Omental fat pad (tissue), 4 donors: ENCODE results near the gene MON1A. TPM values are rescaled to one million over a fixed set of nuclear protein-coding genes. Genes with fewer than 3 reads are reported as not detected.
A peak's percentile ranks its signal among the peaks of the same experiment; 100 is the strongest.

Experiments used
- ATAC-seq: fragments of 150-250 bp; one replicate; pipeline ENCODE4 v1.9.1; 2016; ENCODE audit warnings: mild to moderate bottlenecking, moderate library complexity; ENCODE audit not compliant: low FRiP score
- DNase-seq: peaks from one replicate; pipeline ENCODE4 v3.0.0-alpha.2; 2019; ENCODE audit warnings: low spot score
- total RNA-seq, 4 donors: library from RNA; depleted of rRNA; stranded (reverse); fragments of >200 nt; gene quantifications; one replicate each; pipeline ENCODE4 v1.1.0, GENCODE V29; 2016
- TF ChIP-seq, protein P1 (sequence below), 3 donors: fragments of 450-650 bp; IDR thresholded peaks; one replicate each; pipeline ENCODE4 v1.5.1; 2016 to 2017; ENCODE audit warnings: antibody characterized with exemption in 3 of 3, mild to moderate bottlenecking in 3 of 3, moderate library complexity in 2 of 3

Gene MON1A
- total RNA-seq, 4 donors from 2014 or later = 7.1 to 16.6 (median 10.5) TPM

DNA sequence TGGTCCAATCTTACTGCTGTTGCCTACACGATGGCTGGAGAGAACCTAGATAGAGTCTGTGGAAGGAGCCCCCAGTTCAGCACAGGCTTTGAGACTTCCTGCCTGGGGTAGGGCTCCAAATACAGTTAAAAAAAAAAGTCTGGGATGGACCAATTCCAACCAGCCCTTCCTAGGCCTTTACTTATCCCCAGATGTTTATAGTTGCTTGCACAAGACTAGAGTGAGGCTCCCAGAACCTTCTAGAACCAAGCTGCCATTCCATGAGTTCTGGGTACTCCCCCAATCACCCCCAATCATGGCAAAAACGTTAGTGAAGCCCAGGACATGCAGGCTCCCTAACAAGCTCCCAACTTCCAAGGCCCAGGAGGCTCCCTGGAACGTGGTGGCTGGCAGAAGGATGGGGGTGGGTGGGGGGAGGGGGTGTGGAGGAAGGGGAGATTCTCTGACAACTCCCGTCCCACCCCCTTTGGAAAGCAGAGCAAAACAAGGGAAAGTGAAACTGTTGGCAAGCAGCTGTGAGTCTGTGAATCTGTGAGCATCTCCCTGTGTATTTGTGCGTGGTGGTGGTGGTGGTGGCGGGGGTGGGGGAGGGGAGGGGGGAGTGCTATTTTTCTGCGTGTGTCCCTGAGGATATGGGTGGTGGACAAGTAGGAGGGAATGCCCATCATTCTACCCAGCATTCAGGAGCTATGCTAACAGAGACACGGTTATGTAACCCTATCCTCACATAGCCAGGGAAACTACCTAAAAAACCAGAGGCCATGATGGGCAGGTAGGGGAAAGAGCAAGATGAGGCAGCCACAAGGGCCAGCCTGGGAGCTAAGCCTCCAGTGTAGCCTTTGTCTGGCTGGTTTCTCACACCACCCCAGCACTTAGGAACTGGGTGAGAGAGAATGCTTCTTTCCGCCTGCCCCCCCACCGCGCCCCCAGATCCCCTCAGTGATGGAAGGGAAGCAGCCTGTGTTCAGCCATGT is 28.0 kb downstream of the MON1A start:
- DNase-seq (no peak), ATAC-seq (no peak)
- TF ChIP-seq, protein P1, sequence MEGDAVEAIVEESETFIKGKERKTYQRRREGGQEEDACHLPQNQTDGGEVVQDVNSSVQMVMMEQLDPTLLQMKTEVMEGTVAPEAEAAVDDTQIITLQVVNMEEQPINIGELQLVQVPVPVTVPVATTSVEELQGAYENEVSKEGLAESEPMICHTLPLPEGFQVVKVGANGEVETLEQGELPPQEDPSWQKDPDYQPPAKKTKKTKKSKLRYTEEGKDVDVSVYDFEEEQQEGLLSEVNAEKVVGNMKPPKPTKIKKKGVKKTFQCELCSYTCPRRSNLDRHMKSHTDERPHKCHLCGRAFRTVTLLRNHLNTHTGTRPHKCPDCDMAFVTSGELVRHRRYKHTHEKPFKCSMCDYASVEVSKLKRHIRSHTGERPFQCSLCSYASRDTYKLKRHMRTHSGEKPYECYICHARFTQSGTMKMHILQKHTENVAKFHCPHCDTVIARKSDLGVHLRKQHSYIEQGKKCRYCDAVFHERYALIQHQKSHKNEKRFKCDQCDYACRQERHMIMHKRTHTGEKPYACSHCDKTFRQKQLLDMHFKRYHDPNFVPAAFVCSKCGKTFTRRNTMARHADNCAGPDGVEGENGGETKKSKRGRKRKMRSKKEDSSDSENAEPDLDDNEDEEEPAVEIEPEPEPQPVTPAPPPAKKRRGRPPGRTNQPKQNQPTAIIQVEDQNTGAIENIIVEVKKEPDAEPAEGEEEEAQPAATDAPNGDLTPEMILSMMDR (IDR thresholded peaks at IDR 0.05) = no peak

DNA sequence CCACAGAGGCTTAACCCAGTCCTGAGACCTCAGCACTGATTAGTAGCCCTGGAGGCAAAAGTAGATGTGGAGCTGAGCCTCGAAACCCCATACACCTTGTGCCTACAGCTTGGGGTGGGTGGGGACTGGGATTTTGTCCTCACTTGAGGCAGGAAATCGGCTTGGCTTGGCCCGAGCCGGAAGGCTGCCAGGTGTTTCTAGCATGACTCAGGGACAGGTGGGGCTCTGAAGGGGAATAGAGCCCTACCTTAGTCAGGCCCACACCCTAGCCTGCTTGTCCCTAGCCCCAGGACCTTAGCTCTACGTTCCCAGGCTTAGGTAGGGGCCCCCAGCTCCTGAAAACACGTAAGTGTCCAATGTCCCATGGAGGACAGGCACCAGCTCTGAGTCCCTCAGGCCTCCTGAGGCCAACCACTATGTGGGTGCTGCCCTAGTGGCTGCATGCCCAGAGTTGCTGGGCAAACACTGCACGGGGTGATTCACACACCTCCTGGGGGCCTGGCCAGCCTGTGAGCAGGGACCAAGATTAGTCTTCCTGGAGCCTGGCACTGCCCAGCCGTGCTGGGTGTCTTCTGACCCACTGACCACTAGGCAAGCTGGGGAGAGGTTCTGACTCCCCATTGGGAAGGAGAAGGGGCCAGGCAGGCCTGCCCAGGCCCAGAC is 29.0 kb downstream of the MON1A start:
- TF ChIP-seq, protein P1 (IDR thresholded peaks at IDR 0.05) = no peak
- ATAC-seq = peak; percentile 79
- DNase-seq = no peak

DNA sequence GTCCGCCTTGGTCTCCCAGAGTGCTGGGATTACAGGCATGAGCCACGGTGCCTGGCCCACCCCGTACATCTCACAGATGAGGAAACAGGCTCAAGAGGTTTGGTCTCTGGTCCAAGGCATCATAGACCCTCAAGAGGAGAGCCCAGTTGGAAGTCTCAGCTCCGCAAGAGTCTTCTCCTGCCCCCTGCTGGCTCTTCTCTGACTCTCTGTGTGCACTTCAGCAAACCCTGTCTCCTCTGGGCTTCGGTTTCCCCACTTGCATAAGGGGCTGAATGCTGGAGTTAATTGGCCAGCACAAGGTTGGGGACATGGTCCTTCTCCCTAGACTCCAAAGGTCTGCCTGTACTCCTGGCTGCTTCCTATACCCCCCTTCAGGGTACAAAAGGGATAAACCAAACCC is 29.8 kb downstream of the MON1A start:
- ATAC-seq (no peak), DNase-seq (no peak)
- TF ChIP-seq, protein P1 (IDR thresholded peaks at IDR 0.05) = no peak

DNA sequence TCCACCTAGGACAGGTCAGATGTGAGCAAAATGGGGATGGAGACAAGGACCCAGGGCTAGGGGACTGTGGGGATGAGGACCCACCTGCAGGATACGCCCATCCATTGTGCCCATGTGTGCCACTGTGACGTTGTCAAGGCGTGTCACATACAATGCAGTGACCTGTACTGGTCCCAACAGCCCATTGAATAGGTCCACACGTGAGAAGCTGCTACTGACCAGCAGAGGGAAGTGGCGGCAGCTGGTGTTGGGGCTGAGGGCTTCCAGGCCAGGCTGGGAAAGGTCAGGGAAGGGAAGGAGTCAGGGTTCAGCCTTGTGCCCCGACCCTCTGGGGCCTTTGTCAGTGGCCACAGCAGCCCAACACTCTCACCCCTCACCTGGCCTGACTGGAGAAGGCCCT is 30.6 kb downstream of the MON1A start:
- TF ChIP-seq, protein P1 (IDR thresholded peaks at IDR 0.05) = no peak
- ATAC-seq = no peak
- no peak for DNase-seq

DNA sequence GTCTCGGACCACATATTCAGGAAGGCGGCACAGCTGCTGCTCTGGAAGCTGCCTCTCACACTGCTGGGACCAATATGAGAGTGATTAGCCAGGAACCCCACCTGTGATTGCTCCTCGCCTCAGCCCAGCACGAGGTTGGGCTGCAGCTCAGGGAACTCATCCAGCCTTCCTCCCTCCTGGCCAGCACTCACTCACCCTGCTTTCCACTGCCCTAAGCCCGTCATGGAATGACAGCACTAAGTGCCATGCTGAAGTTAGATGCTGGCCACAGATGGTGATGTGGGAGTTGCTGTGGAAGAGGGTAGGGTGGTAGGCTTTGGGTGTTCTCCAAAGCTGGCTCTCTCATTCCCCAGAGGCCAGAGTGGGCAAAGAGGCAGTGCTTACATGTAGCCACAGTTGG is 33.3 kb downstream of the MON1A start:
- TF ChIP-seq, protein P1 (IDR thresholded peaks at IDR 0.05) = no peak
- ATAC-seq (no peak), DNase-seq (no peak)

DNA sequence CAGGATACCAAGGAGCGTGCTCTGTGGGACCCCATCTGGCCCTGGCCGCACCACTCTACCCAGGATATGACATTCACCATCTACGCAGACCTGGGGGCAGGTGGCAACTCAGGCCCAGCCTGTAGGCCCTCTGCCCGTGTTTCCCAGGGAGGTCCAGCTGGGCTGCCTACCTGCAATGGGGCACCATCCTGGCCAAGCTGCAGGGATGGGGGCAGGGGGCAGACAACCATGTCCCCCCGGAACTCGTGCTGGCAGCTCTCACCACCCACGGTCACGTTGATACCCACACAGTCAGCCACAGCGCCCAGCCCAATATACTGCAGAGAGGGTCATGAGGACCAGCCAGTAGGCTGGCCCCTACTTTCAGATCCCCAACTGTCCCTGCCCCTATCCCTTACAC is 33.8 kb downstream of the MON1A start:
- TF ChIP-seq, protein P1 (IDR thresholded peaks at IDR 0.05) = no peak
- DNase-seq (no peak), ATAC-seq (no peak)
